ENCODE data around the gene PITPNM1.
"Not testable (repeated sequence)": the region's sequence is repeated elsewhere in the genome, so short reads cannot be mapped to it uniquely, and the experiment has no call there.

The PITPNM1 gene

GRCh38 chr11:67486481-67487195 is 18.5 kb downstream of the PITPNM1 start:
- DNase-seq, result no peak

- DNase-seq, result not testable (repeated sequence)
Measured at GRCh38 chr11:67485873-67486361, 19.2 kb downstream of the PITPNM1 start.

- DNase-seq, result peak; percentile 19
Measured at GRCh38 chr11:67484847-67485311, 20.3 kb downstream of the PITPNM1 start.

- no peak for DNase-seq
Measured at GRCh38 chr11:67483831-67484665, 21.1 kb downstream of the PITPNM1 start.

GRCh38 chr11:67482827-67483798 is 22.1 kb downstream of the PITPNM1 start, which contains the start of gene AIP:
TSS of gene AIP (plus strand) at chr11:67483026. CDS start at chr11:67483159, 133 bp downstream.
- DNase-seq, result peak; percentile 98

GRCh38 chr11:67482275-67482826 is 22.8 kb downstream of the PITPNM1 start:
- DNase-seq, result no peak

GRCh38 chr11:67477344-67478050 is 27.7 kb downstream of the PITPNM1 start:
- DNase-seq, result not testable (repeated sequence)

GRCh38 chr11:67476692-67477091 is 28.5 kb downstream of the PITPNM1 start:
- not testable (repeated sequence) for DNase-seq

GRCh38 chr11:67472882-67473281 is 32.3 kb downstream of the PITPNM1 start:
- no peak for DNase-seq

- DNase-seq, result no peak
Measured at GRCh38 chr11:67470337-67471002, 34.7 kb downstream of the PITPNM1 start.

GRCh38 chr11:67469508-67469811 is 35.7 kb downstream of the PITPNM1 start:
- DNase-seq, result no peak

GRCh38 chr11:67468759-67469507 is 36.2 kb downstream of the PITPNM1 start, which contains the start of gene TMEM134:
TSS of gene TMEM134 (minus strand) at chr11:67469251. CDS start at chr11:67469192, 59 bp downstream.
- DNase-seq, result peak; percentile 94

- no peak for DNase-seq
Measured at GRCh38 chr11:67468456-67468758, 36.8 kb downstream of the PITPNM1 start.

GRCh38 chr11:67468056-67468455 is 37.1 kb downstream of the PITPNM1 start:
- DNase-seq, result no peak

GRCh38 chr11:67466962-67467771 is 38.0 kb downstream of the PITPNM1 start:
- DNase-seq, result no peak

- peak; percentile 13 for DNase-seq
Measured at GRCh38 chr11:67466367-67466766, 38.8 kb downstream of the PITPNM1 start.

GRCh38 chr11:67465530-67465929 is 39.6 kb downstream of the PITPNM1 start:
- DNase-seq, result not testable (repeated sequence)

GRCh38 chr11:67465189-67465510 is 40.0 kb downstream of the PITPNM1 start:
- no peak for DNase-seq

- DNase-seq, result peak; percentile 73
Measured at GRCh38 chr11:67464411-67465188, 40.6 kb downstream of the PITPNM1 start.

All from midbrain (tissue), 1 donor.